ENCODE data around the gene STRIP1.

STRIP1 gene

DNA sequence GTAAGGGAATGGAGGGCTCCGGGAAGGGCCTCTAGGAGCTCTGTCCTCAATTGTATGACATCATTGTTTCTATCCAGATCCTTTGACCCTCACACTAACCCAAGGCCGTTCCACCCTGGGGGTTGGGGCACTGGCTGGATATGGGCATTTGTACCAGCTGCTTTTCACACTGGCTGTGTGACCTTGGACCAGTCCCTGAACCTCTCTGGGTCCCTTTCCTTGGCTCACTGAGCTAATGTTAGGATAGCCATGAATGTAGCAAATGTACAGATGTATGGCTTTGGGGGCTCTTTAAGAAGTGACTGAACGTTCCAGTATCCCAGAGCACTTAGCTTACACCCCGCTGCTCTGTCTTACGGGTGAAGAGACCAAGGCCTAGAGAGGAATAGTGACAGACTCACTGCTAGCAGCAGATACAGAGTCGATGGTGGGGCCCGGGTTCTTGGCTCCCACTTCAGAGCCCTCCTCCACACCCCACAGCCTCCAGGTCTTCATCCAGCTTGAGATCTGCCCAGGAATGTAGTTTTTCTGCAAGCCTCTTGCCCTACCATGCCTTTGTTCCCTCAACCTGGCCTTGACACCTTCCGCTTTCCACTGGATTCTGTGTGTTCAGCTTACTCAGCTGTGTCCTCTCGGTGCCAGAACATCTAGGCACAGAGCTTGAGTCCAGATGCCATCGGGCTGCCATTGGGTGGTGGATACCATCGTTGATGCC, 63.2 kb downstream of the STRIP1 start:
- no peak for DNase-seq

DNA sequence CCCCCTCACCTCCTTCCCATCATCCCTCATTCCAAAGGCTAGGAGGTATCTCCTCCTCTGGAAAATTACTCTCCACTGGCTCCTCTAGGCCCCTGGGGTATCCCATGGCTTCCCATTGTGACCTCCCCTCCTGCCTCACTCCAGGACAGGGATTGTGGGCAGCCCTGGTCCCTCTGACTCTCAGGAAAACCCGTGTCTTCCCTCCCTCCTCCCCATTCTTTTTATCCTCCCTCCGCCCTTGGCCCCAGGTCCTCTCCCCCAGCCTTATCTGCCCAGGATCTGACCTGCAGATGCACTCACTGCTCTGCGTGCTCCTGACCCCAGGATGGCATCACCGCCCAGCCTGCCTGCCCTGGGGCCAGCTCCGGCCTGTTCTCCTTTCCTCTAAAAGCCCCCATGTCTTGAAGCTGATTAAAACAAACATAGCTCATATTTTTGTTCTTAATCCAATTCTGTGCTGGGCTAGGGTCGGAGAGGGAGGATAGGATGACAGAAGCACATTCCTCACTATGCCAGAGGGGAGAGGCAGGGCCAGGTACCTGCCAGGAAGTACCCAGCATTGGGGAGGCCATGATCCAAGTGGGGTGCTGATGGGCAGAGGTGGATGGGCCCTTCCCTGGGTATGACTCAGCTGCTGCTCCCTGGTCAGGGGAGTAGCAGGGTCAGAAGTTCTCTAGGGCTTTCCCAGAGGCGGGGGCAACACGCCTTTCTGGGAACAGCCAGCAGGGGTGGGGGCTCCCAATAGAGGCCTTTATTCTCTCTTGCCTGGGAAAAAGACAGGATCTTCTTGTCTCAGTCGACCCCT, 64.0 kb downstream of the STRIP1 start:
- no peak for DNase-seq

- no peak for DNase-seq
These were observed 65.9 kb downstream of the STRIP1 start for GRCh38 chr1:110100335-110100734.

GRCh38 chr1:110102081-110102480, 67.7 kb downstream of the STRIP1 start:
- DNase-seq: no peak
